Tibial nerve (tissue), 4 donors: Measurements from ENCODE around the gene NEU2. TPM values are rescaled to one million over a fixed set of nuclear protein-coding genes. Genes with fewer than 3 reads are reported as not detected.

Experiments used
- DNase-seq, 2 donors: peaks; one replicate each; pipeline ENCODE4 v3.0.0-alpha.2; 2019; ENCODE audit warnings: low spot score in 2 of 2
- H3K27ac ChIP-seq, 4 donors: fragments of 200-600 bp; sonication (generic) in 3 of 4; one replicate each; pipeline ENCODE4 v1.5.1; 2017 to 2019; ENCODE audit warnings: mild to moderate bottlenecking in 1 of 4
- H3K27me3 ChIP-seq, 2 donors: fragments of 200-600 bp; sonication (generic) in 1 of 2; one replicate each; pipeline versions ENCODE4 v1.5.1 to v1.6.0; 2017 to 2019
- H3K36me3 ChIP-seq, 3 donors: fragments of 200-600 bp; sonication (generic); one replicate each; pipeline ENCODE4 v1.5.1; 2018 to 2019
- H3K4me1 ChIP-seq, 4 donors: fragments of 200-600 bp; sonication (generic) in 3 of 4; one replicate each; pipeline ENCODE4 v1.5.1; 2017 to 2019
- H3K4me3 ChIP-seq, 4 donors: fragments of 200-600 bp; sonication (generic) in 3 of 4; one replicate each; pipeline ENCODE4 v1.5.1; 2017 to 2019; ENCODE audit warnings: mild to moderate bottlenecking in 1 of 4, moderate library complexity in 1 of 4
- H3K9me3 ChIP-seq, 4 donors: fragments of 200-600 bp; sonication (generic) in 3 of 4; one replicate each; pipeline ENCODE4 v1.5.1; 2017 to 2019
- CTCF ChIP-seq, 5 experiments: fragments of 200-600 bp in 3 of 5; fragments of 450-650 bp in 2 of 5; sonication (generic) in 3 of 5; IDR thresholded peaks; one replicate each; pipeline ENCODE4 v1.5.1; 2016 to 2019; ENCODE audit warnings: antibody characterized with exemption in 5 of 5, mild to moderate bottlenecking in 3 of 5, moderate library complexity in 2 of 5
- EP300 ChIP-seq, 2 donors: sonication (generic); formaldehyde crosslinking; IDR thresholded peaks; one replicate each; pipeline ENCODE4 v1.6.1; 2017; ENCODE audit warnings: antibody characterized with exemption in 2 of 2, mild to moderate bottlenecking in 1 of 2
- POLR2A ChIP-seq, 2 donors: fragments of 450-650 bp; IDR thresholded peaks; one replicate each; pipeline ENCODE4 v1.6.1; 2017; ENCODE audit warnings: antibody characterized with exemption in 2 of 2, mild to moderate bottlenecking in 2 of 2, moderate library complexity in 2 of 2
- WGBS, 2 donors: methylation state at CpG; one replicate each; pipeline ENCODE4 v1.1.5; 2018; 5-methylcytosine and 5-hydroxymethylcytosine counted together
- total RNA-seq, 4 donors: library from RNA; depleted of rRNA; stranded (reverse); fragments of >200 nt; gene quantifications; one replicate each; pipeline ENCODE4 v1.1.0, GENCODE V29; 2016

The NEU2 gene
- total RNA-seq, 4 donors from 2014 or later: not detected

DNA sequence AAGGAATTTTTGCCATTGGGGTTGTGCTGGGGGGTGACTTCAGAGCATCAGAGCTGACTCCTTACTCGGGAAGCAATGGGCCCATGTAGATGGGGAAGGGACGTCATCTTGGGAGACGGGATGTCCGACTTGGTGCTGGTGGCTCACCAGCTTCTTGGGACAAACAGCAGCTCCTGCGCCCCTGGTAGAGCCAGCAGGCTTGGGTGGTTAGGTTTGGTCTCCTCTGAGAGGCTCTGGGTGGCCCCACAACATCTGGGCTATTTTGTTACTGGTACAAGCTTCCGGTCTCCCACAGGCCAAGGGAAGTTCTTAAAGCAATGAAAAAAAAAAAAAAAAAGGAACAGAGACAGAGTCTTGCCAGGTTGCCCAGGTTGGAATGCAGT is 21.2 kb upstream of the NEU2 start:
- H3K27me3 ChIP-seq: no peaks in the 10 kb centered on the region
- TF ChIP-seq CTCF (IDR thresholded peaks at IDR 0.05) (no peak), POLR2A (IDR thresholded peaks at IDR 0.05) (no peak), EP300 (IDR thresholded peaks at IDR 0.05) (no peak)
- H3K27ac ChIP-seq: no peak overlapping the region
- H3K4me3 ChIP-seq: no peak overlapping the region
- H3K9me3 ChIP-seq: no peaks in the 10 kb centered on the region
- H3K4me1 ChIP-seq: peaks cover 0 to 15% (median 0%) of the 10 kb centered on the region in 4 donors
- H3K36me3 ChIP-seq: no peaks in the 10 kb centered on the region
- WGBS, 2 donors: 95 to 96% methylated on average over 5 to 6 of the region's 6 CpGs
- no peak for DNase-seq

DNA sequence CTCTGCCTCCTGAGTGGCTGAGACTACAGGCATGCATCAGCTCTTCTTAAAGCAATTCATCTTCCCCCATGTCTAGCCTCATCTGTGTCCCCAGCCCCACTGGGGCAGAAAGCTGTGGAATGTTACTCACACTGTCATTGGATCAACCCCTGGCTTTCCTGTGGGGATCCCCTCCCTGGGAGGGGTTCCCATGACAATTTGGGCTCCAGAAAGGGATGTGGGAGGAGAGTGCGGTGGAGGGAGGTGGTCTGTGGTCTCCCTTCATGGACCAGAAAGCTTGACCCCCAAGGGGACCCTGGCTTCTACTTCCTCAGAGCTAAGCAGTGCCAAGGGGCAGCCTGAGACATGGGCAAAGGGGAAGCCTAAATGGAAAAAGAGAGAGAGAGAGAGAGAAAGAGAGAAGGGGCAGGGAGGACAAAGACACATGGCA is 20.8 kb upstream of the NEU2 start:
- DNase-seq: no peak
- H3K4me3 ChIP-seq: no peak overlapping the region
- peak overlapping the region in 1 of 4 donors; percentile 53 for H3K27ac ChIP-seq
- H3K9me3 ChIP-seq: no peaks in the 10 kb centered on the region
- no peaks in the 10 kb centered on the region for H3K27me3 ChIP-seq
- 47 to 64% methylated on average over 1 of the region's 1 CpG for WGBS, 2 donors
- H3K4me1 ChIP-seq: peaks cover 0 to 15% (median 0%) of the 10 kb centered on the region in 4 donors
- H3K36me3 ChIP-seq: no peaks in the 10 kb centered on the region
- TF ChIP-seq EP300 (IDR thresholded peaks at IDR 0.05): no peak
- TF ChIP-seq POLR2A (IDR thresholded peaks at IDR 0.05): no peak
- no peak for TF ChIP-seq CTCF (IDR thresholded peaks at IDR 0.05)

GRCh38 chr2:233012301-233012971 is 20.0 kb upstream of the NEU2 start:
- H3K36me3 ChIP-seq: no peaks in the 10 kb centered on the region

DNA sequence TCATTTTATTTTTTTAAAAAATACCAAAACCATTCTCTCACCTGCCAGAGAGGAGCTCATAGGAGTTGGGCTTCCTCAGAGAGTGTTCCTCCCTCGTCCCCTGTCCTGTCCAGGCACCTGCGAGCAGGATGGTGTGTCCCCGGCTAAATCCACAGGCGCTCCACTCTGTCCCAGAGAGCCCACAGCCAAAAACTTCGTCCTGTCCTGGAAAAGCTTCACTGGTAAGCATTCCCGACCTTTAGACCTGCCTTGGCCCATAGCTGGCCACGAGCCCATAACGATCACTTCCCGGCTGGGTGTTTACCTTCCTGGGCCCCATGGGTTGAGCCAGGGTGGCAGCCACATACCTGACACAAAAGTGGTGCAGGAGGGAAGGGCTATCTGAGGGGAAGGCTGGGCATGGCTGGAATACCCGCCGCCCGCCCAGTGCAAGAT is 19.4 kb upstream of the NEU2 start, which contains the start of gene NGEF:
NGEF (minus strand) TSS at position 230 of the 435 bp plus-strand sequence. CDS start 38,366 bp downstream, outside the sequence.
- Histone ChIP-seq H3K4me1 (peaks cover 0 to 9% (median 0%) of the 10 kb centered on the region in 4 donors), H3K9me3 (peaks cover 0 to 8% (median 0%) of the 10 kb centered on the region in 4 donors), H3K27ac (peak within 1 kb of the TSS in 1 of 4 donors; percentile 53), H3K27me3 (no peaks in the 10 kb centered on the region), H3K4me3 (peak within 1 kb of the TSS in 1 of 4 donors; percentile 5), H3K36me3 (no peaks in the 10 kb centered on the region)
- no peak for DNase-seq
- WGBS, 2 donors: 82 to 84% methylated on average over 11 to 12 of the region's 12 CpGs
- TF ChIP-seq CTCF (IDR thresholded peaks at IDR 0.05) (no peak), EP300 (IDR thresholded peaks at IDR 0.05) (no peak), POLR2A (IDR thresholded peaks at IDR 0.05) (no peak)

More at GRCh38 chr2:233012301-233012971, 20.0 kb upstream of the NEU2 start:
- DNase-seq: no peak
- Histone ChIP-seq H3K27me3 (no peaks in the 10 kb centered on the region), H3K4me1 (peaks cover 0 to 13% (median 0%) of the 10 kb centered on the region in 4 donors), H3K9me3 (peaks cover 0 to 2% (median 0%) of the 10 kb centered on the region in 4 donors), H3K27ac (peak overlapping the region in 1 of 4 donors; percentile 53), H3K4me3 (peak overlapping the region in 1 of 4 donors; percentile 5)
- TF ChIP-seq EP300 (IDR thresholded peaks at IDR 0.05) (no peak), CTCF (IDR thresholded peaks at IDR 0.05) (no peak), POLR2A (IDR thresholded peaks at IDR 0.05) (no peak)
- 52 to 60% methylated on average over 12 of the region's 12 CpGs for WGBS, 2 donors

GRCh38 chr2:233013650-233014049 is 18.8 kb upstream of the NEU2 start:
- WGBS, 2 donors: 94 to 100% methylated on average over 1 of the region's 1 CpG
- no peak for DNase-seq
- no peak overlapping the region for H3K4me3 ChIP-seq
- no peaks in the 10 kb centered on the region for H3K36me3 ChIP-seq
- H3K9me3 ChIP-seq: peaks cover 0 to 14% (median 0%) of the 10 kb centered on the region in 4 donors
- no peaks in the 10 kb centered on the region for H3K27me3 ChIP-seq
- no peak overlapping the region for H3K27ac ChIP-seq
- peaks cover 0 to 9% (median 0%) of the 10 kb centered on the region in 4 donors for H3K4me1 ChIP-seq
- no peak for TF ChIP-seq POLR2A (IDR thresholded peaks at IDR 0.05)
- no peak for TF ChIP-seq CTCF (IDR thresholded peaks at IDR 0.05)
- no peak for TF ChIP-seq EP300 (IDR thresholded peaks at IDR 0.05)
